Measurements from ENCODE around the gene MOB3A.

MOB3A gene

GRCh38 chr19:2096034-2096479 is at the start of gene MOB3A:
MOB3A (minus strand) TSS chr19:2096326; CDS start chr19:2078560, 17,766 bp downstream.
- peak within 1 kb of the TSS; percentile 81 for H3K4me3 ChIP-seq (ENCODE audit: low read depth, low read length)
- peak; percentile 57 for TF ChIP-seq CTCF (conservative IDR thresholded peaks at IDR 0.05; ENCODE audit: low read depth, low read length)
- DNase-seq (ENCODE audit: low read depth) = peak; percentile 95

- TF ChIP-seq CTCF (conservative IDR thresholded peaks at IDR 0.05; ENCODE audit: low read depth, low read length) = no peak
- peak; percentile 48 for DNase-seq (ENCODE audit: low read depth)
- no peak overlapping the region for H3K4me3 ChIP-seq (ENCODE audit: low read depth, low read length)
These were observed 49.7 kb upstream of the MOB3A start for GRCh38 chr19:2145831-2146241.

- no peak for TF ChIP-seq CTCF (conservative IDR thresholded peaks at IDR 0.05; ENCODE audit: low read depth, low read length)
- no peak for DNase-seq (ENCODE audit: low read depth)
- H3K4me3 ChIP-seq (ENCODE audit: low read depth, low read length) = no peak overlapping the region
These were observed 48.1 kb upstream of the MOB3A start for GRCh38 chr19:2144190-2144589.

GRCh38 chr19:2142173-2142829 is 46.2 kb upstream of the MOB3A start:
- no peak for DNase-seq (ENCODE audit: low read depth)
- H3K4me3 ChIP-seq (ENCODE audit: low read depth, low read length) = no peak overlapping the region
- no peak for TF ChIP-seq CTCF (conservative IDR thresholded peaks at IDR 0.05; ENCODE audit: low read depth, low read length)

GRCh38 chr19:2140138-2140569 is 44.0 kb upstream of the MOB3A start:
- DNase-seq (ENCODE audit: low read depth) = no peak
- no peak overlapping the region for H3K4me3 ChIP-seq (ENCODE audit: low read depth, low read length)
- TF ChIP-seq CTCF (conservative IDR thresholded peaks at IDR 0.05; ENCODE audit: low read depth, low read length) = no peak

GRCh38 chr19:2139385-2140137 is 43.4 kb upstream of the MOB3A start:
- no peak for DNase-seq (ENCODE audit: low read depth)
- no peak overlapping the region for H3K4me3 ChIP-seq (ENCODE audit: low read depth, low read length)
- no peak for TF ChIP-seq CTCF (conservative IDR thresholded peaks at IDR 0.05; ENCODE audit: low read depth, low read length)
